ENCODE measurements around the gene TSR3. TPM values are rescaled to one million over a fixed set of nuclear protein-coding genes. Genes with fewer than 3 reads are reported as not detected.

TSR3 gene
- total and polyA plus RNA-seq, 8 donors = 22.2 to 40.9 (median 30.2) TPM

DNA sequence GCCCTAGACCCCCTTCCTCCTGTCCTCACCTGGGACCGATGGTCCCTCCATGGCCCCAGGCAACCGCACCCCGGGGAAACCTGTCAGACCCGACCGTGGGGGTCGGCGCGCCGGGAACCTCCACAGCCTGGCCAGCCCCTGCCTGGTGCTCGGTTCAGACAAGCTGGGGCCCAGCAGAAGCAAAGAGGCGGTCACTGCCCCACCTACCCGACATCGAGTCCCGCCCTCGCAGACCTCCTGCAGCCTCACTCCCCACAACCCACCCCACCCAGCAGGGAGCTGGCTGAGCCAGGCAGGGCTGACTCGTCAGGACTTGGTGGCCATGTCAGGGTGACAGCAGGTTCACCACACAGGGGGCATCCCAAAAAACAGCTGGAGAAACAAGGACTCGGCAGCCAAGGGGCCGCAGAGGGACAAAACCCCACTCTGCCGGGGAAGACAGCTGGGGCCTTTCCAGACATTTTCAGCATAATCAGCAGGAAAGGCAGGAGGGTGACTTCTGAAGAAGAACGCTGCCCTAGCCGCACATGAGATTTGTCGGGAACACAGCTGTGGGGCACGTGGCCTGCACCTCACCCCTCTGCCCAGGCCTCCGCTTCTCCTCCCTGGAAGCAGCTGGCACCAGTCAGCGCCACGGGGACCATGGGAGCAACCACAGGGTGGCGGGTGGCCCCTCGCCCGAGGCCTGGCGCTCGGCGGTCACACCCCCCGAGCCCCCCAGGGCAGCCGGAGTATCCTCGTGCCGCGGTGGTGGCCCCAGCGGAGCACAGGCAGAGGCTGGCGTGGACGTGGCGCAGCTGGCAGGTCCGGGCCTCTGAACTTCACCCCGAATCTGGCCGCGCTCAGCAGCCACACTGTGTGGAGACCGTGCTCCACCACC, 23.0 kb upstream of the TSR3 start:
- Histone ChIP-seq H3K9me3 (no peaks in the 10 kb centered on the region), H3K36me3 (peaks cover 0 to 9% (median 0%) of the 10 kb centered on the region in 3 donors), H3K27me3 (no peaks in the 10 kb centered on the region), H3K27ac (no peak overlapping the region), H3K4me1 (peaks cover 0 to 7% (median 0%) of the 10 kb centered on the region in 3 donors), H3K4me3 (no peak overlapping the region)
- WGBS, 2 donors = 93 to 95% methylated on average over 45 to 46 of the region's 46 CpGs
- intact Hi-C loops (cut with DNase I) = no loop called here
- FAIRE-seq (no peak), ATAC-seq (no peak), DNase-seq (no peak)
- TF ChIP-seq CTCF (IDR thresholded peaks at IDR 0.05) = no peak

- DNase-seq = no peak
- Histone ChIP-seq H3K9me3 (no peaks in the 10 kb centered on the region), H3K4me3 (no peak overlapping the region), H3K36me3 (peaks cover 0 to 9% (median 0%) of the 10 kb centered on the region in 3 donors), H3K4me1 (no peaks in the 10 kb centered on the region), H3K27me3 (no peaks in the 10 kb centered on the region), H3K27ac (no peak overlapping the region)
- TF ChIP-seq CTCF (IDR thresholded peaks at IDR 0.05) = no peak
- intact Hi-C loops (cut with DNase I) = no loop called here
- 87 to 94% methylated on average over 17 to 18 of the region's 21 CpGs for WGBS, 2 donors
- no peak for FAIRE-seq
- no peak for ATAC-seq
These were observed 20.7 kb upstream of the TSR3 start for GRCh38 chr16:1372292-1372950.

DNA sequence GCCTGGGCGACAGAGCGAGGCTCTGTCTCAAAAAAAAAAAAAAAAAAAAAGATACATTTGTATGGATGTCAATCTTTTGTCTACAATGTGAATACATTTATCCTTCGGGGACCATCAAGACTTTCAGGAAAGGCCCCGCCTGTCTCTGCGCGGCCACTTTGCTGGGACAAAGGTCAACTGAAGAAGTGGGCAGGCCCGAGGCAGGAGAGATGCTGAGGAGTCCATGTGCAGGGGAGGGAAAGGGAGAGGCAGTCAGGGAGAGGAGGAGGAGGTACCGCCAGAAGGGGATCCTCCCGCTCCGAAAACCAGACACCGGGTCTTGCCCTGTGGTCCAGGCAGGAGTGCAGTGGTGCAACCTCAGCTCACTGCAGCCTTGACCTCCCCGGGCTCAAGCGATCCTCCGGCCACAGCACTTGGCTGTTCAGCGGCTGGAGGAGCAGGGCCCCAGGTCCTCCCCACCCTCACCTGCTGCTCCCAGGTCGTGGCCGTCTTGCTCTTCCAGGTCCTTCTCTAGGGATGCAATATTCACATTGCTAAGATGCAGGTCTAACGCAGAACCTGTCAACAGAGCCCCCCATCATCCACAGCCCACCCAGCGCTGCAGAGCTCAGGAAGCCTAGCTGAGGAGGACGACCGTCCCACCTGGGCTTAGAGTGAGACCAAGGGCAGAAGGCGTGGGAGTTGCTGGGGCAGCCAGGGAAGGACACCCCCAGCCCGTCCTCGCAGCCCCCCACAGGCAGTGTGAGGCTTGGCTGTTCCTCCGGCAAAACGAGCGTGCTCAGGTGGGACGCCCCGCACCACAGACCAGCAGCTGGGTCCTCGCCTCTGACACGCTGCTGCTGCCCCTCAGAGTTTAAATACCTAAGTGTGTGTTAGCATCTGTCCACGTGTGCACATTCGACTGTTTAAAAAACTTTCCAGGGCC, 19.6 kb upstream of the TSR3 start:
- FAIRE-seq = no peak
- Histone ChIP-seq H3K4me1 (no peaks in the 10 kb centered on the region), H3K27me3 (no peaks in the 10 kb centered on the region), H3K27ac (no peak overlapping the region), H3K36me3 (peaks cover 0 to 11% (median 0%) of the 10 kb centered on the region in 3 donors), H3K9me3 (no peaks in the 10 kb centered on the region), H3K4me3 (no peak overlapping the region)
- intact Hi-C loops (cut with DNase I) = no loop called here
- no peak for TF ChIP-seq CTCF (IDR thresholded peaks at IDR 0.05)
- no peak for DNase-seq
- 91 to 93% methylated on average over 31 to 33 of the region's 33 CpGs for WGBS, 2 donors
- no peak for ATAC-seq

- H3K4me1 ChIP-seq = no peaks in the 10 kb centered on the region
- no peaks in the 10 kb centered on the region for H3K27me3 ChIP-seq
- no peak overlapping the region for H3K27ac ChIP-seq
- intact Hi-C loops (cut with DNase I) = no loop called here
- H3K4me3 ChIP-seq = no peak overlapping the region
- H3K9me3 ChIP-seq = no peaks in the 10 kb centered on the region
- WGBS, 2 donors = 82 to 84% methylated on average over 23 to 27 of the region's 27 CpGs
- FAIRE-seq (no peak), DNase-seq (no peak), ATAC-seq (no peak)
- no peak for TF ChIP-seq CTCF (IDR thresholded peaks at IDR 0.05)
- peaks cover 0 to 35% (median 5%) of the 10 kb centered on the region in 3 donors for H3K36me3 ChIP-seq
These were observed 16.0 kb upstream of the TSR3 start for GRCh38 chr16:1367486-1368174.

Data from pancreas (tissue), 10 donors.